Stimulated activated CD4-positive, alpha-beta T cell treated with anti-CD3 and anti-CD28 coated beads, Interleukin-15, amount 100 ng/mL, for 1 hour (primary cell): Measurements from ENCODE around the gene SHISA5.
A peak's percentile ranks its signal among the peaks of the same experiment; 100 is the strongest.

ENCODE experiments used
- DNase-seq, 2 donors: peaks; one replicate each; pipeline ENCODE4 v3.0.0-alpha.2; 2020; ENCODE audit warnings: low read depth in 1 of 2, low spot score in 1 of 2

Gene SHISA5

DNA sequence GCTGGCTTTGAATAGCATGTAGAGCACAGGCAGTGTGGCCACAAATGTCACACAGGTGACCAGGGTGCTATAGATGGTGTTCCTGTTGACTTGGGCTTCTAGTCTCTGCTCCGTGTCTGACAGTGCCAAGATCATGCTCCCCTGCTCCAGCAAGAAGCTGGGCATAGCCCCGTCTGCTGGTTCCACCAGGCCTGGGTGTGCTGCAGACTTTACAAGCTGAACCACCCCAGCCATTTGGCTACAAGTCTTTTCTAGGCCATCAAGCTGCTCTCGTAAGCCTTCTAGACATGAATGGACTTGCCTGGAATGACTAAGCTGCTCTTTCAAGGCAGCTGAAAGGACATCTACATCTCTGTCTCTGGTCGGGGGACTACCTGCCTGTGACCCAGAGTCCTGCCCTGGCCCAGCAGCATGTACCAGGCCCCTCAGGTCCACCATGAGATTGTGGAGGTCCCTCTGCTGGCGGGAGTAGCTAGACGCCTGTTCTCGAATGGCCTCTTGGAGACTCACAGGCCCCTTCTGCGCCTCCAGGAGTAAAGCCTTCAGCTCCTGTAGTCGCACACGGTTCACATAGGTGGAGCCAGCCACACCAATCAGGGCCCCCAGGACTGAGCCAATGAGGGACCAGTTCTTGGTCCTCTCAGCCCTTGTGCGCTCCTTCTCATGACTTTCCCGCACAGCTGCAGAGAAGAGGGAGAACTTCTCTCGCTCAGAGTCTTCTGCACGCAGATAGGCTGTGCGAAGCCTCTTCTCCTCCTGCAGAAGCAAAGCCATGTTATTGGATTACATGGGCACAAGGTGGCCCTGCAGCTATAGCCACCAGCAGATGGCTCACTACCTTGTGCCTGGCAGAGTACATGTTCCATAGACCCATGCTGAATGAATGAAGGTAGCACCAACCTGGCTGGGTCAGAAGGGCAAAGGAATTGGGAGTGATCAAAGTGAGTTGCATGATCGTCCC is 71.3 kb downstream of the SHISA5 start:
- no peak for DNase-seq

DNA sequence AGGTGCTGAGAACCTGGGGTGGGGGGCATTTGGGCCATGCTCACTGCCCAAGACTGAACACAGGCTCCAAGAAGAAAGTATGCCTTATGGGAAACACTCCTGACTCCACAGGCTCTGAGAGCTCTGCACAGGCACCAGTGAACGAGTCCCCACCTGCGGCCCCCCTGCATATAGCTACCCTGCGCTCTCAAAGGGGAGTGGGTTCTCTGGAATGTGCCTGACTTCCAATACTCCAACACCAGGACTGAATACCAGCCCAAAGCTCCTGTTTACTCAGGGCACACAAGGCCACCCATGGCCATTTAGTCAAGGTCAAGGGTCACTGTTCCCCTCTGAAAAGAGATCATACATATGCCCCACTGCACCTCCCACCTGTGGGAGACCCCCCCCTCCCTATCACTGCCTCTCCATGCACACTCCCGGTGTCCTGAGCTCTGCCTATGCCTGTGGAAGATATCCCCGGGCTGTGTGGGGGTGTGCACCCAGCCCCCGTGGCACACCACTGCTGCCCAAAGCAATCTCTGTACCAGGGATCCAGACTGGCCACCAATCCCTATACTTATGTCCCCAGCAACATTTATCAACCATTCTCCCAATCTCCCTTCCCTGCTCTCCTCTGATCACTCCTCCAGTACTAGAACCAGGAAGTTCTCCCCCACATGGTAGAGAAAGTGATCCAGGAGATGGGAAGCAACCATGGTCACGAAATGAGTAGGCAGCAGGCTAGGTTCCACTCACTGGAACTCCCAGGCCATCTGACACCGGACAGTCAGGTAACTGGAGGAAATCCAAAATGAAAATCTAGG is 72.5 kb downstream of the SHISA5 start:
- no peak for DNase-seq

- no peak for DNase-seq
Measured at GRCh38 chr3:48430708-48431101, 73.3 kb downstream of the SHISA5 start.

DNA sequence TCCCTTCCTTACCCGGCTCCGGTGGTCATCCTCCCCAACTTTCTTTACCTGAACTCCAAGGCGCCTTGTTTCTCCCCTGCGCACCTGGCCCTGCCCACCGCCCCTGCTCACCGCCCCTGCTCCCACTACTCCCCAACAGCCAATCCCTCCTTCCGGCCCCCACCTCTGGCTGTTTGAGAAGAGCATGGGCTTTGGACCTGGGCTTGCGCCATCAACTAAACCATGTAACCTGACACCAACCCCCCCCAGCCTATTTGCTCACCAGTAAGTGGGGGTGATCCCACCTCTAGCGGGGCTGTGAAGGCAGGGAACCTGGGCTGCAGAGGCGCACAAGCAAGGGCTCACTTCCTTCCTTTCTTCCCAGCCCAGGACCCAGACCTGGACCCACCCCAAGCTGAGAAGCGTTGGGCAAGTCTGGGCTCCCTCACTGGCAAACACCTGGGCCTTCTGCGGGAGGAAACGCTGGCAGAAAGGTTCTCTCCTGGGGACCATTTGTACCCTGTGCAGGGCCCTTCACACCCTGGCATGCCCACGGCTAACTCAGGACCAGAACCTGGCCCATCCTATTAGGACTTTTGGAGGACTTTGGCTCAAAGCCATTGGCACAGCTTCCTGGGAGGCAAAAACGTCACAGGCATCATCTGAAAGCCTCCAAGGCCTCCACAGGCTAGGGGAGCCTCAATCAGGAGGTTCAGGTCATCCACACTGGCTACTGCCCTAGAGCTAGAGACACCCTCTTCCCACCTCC is 73.8 kb downstream of the SHISA5 start, which contains the start of gene PLXNB1:
TSS of gene PLXNB1 (minus strand) at position 127 of the 748 bp plus-strand sequence. CDS start 5,475 bp downstream, outside the sequence.
- DNase-seq: no peak

DNA sequence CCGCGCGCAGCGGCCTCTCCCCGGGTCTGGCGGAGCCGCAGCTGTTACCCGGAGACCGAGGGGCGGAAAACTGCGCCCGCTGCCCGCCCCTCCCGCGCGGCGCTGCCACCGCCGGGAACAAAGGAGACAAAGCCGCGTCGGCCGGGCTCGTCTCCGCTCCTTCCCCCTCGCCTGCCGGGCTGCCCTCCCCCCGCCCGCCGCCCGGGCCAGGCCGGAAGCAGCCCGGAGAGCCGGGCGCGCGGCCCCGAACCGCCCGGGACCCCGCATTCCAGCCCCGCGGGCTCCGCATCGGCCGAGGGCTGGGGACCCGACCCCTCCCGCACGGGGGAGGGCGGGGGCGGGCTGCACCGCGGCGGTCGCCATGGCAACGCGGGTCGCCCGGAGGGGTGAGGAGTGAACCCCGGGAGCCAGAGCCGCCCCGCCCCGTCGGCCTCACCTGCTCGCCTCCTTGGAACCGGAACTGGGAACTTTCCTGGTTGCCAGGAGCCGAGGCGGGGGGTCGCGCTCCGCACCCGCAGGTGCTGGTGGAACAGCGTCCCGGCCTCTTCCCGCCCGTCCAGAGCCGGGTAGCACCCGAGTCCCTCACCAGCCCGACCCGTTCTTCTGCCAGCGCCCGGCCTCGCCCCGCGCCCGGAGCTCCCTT is 74.5 kb downstream of the SHISA5 start:
- peak; percentile 46 to 51 for DNase-seq

- no peak for DNase-seq
Measured at GRCh38 chr3:48428572-48429316, 75.2 kb downstream of the SHISA5 start.

- DNase-seq: no peak
Measured at GRCh38 chr3:48428088-48428571, 75.8 kb downstream of the SHISA5 start.

DNA sequence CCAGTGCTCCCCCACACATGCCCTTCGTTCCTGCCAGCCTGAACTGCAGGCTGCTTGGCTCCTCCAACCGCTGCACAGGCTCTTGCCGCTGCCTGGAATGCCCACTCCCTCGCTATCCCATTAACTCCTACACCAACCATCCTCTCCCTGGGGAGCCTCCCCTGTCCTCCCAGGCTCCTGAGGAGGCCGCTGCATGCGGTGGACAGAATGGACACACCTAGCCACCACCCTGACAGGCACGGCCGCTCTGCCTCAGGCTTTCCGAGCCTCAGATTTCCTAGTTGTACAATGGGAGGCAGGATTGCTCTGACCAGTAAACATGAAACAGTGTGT is 76.4 kb downstream of the SHISA5 start:
- no peak for DNase-seq

DNA sequence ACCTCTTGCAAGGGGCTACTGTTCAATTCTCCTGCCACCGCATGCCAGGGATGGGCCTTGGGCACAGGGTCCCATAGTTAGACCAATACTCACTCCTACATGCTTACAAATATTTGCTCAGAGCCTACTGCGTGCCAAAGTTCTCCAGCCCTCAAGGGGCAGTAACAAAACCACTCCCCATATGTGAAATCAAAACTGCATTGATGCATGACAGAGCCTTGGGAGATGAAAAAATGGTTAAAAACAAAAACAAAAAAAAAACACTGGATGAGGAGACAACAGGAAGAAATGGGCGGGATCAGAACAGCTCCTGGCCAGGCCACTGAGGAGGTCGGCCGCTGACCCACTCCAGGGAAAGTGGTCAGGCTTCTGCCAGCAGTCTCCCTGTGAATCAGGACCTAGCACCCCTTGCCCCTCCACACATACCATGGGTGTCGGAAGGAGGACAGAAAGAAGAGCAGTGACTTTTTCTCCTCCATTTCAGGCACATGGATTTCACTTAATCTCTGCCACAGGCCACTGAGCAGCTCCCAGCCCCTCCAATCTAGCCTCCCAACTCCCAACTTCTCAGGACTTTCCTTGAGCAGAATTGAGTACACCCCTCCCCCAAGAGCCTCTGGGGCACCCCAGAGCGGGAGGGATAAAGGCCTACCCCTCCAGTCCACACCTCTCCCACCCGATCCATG is 76.9 kb downstream of the SHISA5 start:
- no peak for DNase-seq

DNA sequence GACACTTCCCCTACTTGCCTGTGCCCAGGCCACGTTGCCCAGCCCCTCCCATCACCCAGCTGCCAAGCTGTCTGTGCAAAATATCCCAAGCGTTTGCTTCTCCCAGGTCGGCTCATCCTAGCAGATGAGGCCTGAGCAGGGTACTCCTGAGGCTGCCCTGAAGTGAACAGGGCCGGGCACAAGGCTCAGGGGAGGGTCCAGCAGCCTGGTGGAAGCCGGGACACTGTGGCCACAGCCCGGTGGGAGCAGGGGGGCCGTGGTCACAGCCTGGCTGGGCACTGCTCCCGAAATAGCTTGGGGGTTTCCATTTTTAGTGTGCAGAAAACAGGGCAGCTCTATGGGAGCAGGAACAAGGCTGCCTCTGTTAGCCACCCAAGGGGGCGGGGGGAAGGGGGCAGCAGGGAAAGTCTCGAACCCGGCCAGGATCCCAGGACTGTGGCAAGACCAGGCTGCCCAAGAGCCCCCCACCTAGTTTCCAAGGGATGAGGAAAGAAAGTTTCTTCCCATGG is 77.5 kb downstream of the SHISA5 start:
- DNase-seq: no peak

- no peak for DNase-seq
Measured at GRCh38 chr3:48425281-48425812, 78.6 kb downstream of the SHISA5 start.

GRCh38 chr3:48423883-48424695 is 79.9 kb downstream of the SHISA5 start:
- no peak for DNase-seq

GRCh38 chr3:48423241-48423882 is 80.6 kb downstream of the SHISA5 start:
- DNase-seq: no peak

GRCh38 chr3:48422681-48423080 is 81.3 kb downstream of the SHISA5 start:
- DNase-seq: no peak

- DNase-seq: no peak
Measured at GRCh38 chr3:48422272-48422671, 81.7 kb downstream of the SHISA5 start.

- no peak for DNase-seq
Measured at GRCh38 chr3:48420561-48420960, 83.4 kb downstream of the SHISA5 start.

DNA sequence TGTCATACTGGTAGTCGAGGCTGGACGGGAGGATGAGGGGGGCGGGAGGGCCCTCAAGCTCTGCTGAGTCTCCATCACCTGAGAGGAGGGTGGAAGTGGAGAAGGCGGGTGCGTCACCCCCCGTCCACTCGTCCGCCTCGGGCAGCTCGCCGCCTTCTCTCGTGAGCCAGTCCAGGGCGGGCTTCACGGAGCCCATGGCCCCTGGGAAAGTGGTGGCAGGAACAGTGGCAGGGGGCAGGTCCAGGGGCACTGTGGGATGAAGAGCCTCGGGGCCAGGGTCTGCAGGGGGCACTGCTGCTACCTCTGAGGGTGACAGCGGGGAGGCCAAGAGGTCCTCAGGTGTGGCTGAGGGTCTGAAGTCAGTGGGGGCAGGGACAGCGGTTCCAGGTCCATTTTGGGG is 84.4 kb downstream of the SHISA5 start:
- no peak for DNase-seq

GRCh38 chr3:48419149-48419548 is 84.8 kb downstream of the SHISA5 start:
- no peak for DNase-seq
